RWPE1 (cell line): ENCODE results near the gene PAK5.

Experiments
- CTCF ChIA-PET: fragments of 350-600 bp; sonication (Branson Sonifier 250); formaldehyde crosslinking; extraction: SDS; loops from one replicate; lab custom pipeline; 2021; lab: Yijun Ruan, JAX
- POLR2A ChIA-PET: fragments of 400-600 bp; formaldehyde crosslinking; extraction: SDS; loops from one replicate; lab custom pipeline; 2020; ENCODE audit warnings: antibody characterized with exemption; ENCODE audit not compliant: low non-redundant PET; lab: Yijun Ruan, JAX
- DNase-seq: peaks from one replicate; pipeline ENCODE4 v3.0.0; 2012; ENCODE audit warnings: low spot score
- H3K27ac ChIP-seq: fragments of 450-650 bp; 2 replicates; pipeline ENCODE4 v1.5.1; 2017
- TF ChIP-seq, protein P1 (sequence below): fragments of 450-650 bp; conservative IDR thresholded peaks from 2 replicates; pipeline ENCODE4 v1.5.1; 2017; ENCODE audit warnings: low read depth, mild to moderate bottlenecking

PAK5 gene

DNA sequence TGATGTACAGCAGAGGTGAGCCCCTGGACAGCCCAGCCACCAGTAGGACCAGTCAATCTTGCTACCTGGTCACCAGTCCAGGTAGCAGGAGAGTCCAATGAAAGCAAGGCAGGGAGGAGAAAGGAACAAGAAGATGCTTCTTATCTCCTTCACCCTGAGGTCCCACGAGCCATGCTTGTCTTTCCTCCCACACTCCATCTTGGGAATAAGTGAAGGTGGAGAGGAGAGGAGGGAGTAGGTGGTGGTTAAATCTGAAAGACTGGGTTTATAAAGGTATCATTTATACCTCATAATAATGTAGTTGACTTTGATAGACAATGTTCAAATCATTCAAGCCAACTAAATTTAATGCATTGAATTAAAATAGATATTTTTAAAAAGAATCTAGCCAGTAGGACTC lies 288.6 kb downstream of the PAK5 start:
- POLR2A ChIA-PET: no interaction called here
- CTCF ChIA-PET: no interaction called here
- no peak for DNase-seq
- H3K27ac ChIP-seq: no peak overlapping the region
- TF ChIP-seq, protein P1, sequence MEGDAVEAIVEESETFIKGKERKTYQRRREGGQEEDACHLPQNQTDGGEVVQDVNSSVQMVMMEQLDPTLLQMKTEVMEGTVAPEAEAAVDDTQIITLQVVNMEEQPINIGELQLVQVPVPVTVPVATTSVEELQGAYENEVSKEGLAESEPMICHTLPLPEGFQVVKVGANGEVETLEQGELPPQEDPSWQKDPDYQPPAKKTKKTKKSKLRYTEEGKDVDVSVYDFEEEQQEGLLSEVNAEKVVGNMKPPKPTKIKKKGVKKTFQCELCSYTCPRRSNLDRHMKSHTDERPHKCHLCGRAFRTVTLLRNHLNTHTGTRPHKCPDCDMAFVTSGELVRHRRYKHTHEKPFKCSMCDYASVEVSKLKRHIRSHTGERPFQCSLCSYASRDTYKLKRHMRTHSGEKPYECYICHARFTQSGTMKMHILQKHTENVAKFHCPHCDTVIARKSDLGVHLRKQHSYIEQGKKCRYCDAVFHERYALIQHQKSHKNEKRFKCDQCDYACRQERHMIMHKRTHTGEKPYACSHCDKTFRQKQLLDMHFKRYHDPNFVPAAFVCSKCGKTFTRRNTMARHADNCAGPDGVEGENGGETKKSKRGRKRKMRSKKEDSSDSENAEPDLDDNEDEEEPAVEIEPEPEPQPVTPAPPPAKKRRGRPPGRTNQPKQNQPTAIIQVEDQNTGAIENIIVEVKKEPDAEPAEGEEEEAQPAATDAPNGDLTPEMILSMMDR: no peak

DNA sequence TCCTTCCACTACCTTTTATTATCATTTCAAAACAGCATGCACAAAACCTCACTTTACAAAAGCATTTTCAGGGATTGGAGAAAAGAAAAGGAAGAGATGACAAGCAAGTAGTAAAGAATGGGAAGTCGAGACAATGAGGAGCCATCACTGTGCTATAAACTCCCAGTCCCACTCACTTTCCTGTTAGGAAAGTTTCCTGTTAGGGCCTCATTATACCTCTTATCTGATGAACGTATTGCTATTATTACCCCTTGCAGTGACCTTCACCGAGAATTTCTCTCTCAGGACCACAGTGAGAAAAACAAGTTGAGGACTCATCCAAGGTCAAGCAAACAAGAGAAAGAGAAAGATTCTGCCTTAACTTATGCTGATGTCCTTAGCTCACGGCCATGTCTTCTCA lies 295.7 kb downstream of the PAK5 start:
- CTCF ChIA-PET: no interaction called here
- H3K27ac ChIP-seq: no peak overlapping the region
- TF ChIP-seq, protein P1: no peak
- DNase-seq: no peak
- POLR2A ChIA-PET: no interaction called here

DNA sequence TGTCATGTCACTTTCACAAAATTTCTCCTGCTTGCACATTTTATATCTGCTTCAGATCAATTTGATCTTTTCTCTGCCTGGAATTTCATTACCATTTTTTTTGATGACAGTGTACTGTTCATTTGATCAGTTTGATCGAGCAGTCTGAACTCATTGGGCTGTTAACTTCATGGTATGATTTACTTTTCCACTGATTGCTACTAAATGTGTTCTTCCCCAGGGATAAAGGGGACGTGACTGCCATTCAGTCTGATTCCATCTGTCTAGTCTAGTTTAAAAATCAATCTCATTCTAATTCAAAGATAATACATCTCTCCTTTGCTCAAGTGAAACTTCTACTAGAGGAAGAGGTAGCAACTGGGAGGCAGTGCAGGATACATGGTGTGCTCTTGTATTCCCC lies 303.4 kb downstream of the PAK5 start:
- H3K27ac ChIP-seq: no peak overlapping the region
- POLR2A ChIA-PET: no interaction called here
- DNase-seq: no peak
- CTCF ChIA-PET: no interaction called here
- TF ChIP-seq, protein P1: no peak

DNA sequence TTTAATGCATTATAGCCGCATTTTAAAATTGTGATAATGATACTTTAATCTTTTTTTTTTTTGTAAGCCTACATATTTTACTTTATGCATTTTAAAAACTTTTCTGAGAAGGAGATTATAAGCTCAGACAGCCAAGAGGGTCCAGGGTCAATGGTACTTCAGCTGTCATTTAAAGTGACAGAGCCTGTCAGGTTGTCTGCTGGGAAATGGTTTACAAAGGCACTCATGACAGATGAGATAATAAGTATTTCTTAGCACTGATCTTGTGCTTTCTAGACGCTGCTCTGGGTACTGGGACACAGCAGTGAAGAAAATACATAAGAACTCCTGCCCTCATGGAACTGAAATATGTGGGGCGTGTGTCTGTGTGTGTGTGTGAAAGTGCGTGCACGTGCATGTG lies 304.9 kb downstream of the PAK5 start:
- TF ChIP-seq, protein P1: no peak
- ChIA-PET POLR2A (no interaction called here), CTCF (no interaction called here)
- no peak overlapping the region for H3K27ac ChIP-seq
- no peak for DNase-seq

DNA sequence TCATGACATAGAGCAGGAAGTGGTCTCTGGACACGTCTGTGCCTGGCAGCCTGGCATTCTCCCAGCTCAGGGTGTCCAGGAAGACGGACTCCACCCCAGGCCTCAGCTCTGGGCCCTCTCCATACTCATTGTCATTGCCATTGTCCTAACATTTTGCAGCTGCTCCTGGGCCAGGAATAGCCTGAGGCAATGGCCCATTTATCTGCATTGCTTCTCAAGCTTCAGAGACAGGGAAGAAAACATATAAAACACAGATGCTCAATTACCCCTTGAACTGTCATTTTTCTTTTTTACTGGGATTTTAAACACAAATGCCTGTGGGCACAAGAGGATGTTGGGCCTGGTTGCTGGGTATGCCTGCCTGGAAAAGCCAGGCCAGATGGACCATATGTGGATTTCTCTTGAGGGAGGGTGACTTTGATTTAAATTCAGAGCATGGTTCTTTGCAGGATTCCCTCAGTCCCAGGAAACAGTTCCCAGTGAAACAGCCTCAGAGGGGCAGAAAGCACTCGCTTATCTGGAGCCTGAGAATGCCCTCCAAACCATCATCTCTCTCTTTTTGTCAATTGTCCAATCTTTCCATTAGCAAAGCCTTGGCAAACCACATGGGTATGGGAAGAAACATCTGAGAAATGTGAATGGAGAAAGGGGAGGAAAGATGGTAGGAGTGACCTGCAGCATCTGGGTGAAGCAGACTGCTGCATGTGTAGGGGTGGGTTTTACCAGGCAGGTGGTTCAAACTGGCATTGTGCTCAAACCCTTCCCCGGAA lies 306.6 kb downstream of the PAK5 start:
- H3K27ac ChIP-seq: no peak overlapping the region
- TF ChIP-seq, protein P1: no peak
- no peak for DNase-seq
- ChIA-PET CTCF (no interaction called here), POLR2A (no interaction called here)

DNA sequence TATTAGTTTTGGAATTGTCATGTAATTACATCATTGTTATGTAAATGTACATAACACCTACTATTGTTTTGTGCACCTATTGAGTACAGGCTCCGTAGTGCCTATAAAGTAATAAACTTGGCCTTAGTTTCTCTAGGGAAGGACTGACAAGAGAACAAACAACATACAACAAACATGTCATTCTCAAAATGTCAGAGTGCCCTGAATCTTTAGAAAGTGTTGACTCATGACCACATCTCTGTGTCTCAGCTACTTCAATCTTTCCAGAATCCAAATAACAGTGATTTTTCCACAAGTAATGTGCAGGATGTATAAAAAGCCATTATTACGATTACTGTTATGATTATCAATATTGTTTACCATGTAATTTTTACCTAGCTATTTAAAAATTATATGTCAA lies 307.3 kb downstream of the PAK5 start:
- no peak for DNase-seq
- CTCF ChIA-PET: no interaction called here
- POLR2A ChIA-PET: no interaction called here
- H3K27ac ChIP-seq: no peak overlapping the region
- TF ChIP-seq, protein P1: no peak
